Endometrium (tissue), 2 donors: ENCODE measurements around the gene COLEC11.
"Not testable (repeated sequence)": the region's sequence is repeated elsewhere in the genome, so short reads cannot be mapped to it uniquely, and the experiment has no call there.

Experiments used
- FAIRE-seq: peaks from 2 replicates; lab custom pipeline; 2012; peaks lifted over from hg19 to GRCh38; lab: Jason Lieb, UNC
- donor health status: control.
- donor health status: control.

COLEC11 gene

DNA sequence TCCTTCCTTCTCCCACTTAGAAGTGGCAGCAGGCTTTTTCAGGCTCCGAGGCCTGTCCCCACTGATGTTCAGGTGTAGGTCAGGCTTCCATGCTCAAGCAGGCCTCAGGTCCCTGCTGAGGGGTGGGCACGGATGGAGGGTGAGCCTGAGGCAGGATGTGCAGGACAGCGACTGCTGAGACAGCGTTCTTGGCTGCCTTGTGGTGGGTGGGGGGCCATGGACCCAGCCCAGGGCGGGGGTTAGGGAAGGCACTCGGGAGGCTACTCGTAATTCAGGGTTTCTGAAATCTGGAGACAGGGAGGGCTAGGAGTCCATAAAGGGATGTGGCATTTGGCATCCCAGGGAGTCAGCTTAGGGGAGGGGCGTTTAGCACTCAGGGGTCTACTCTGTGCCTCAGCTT, 30.3 kb downstream of the COLEC11 start:
- no peak for FAIRE-seq

- FAIRE-seq, result no peak
These were observed 31.4 kb downstream of the COLEC11 start for GRCh38 chr2:3626118-3626811.

DNA sequence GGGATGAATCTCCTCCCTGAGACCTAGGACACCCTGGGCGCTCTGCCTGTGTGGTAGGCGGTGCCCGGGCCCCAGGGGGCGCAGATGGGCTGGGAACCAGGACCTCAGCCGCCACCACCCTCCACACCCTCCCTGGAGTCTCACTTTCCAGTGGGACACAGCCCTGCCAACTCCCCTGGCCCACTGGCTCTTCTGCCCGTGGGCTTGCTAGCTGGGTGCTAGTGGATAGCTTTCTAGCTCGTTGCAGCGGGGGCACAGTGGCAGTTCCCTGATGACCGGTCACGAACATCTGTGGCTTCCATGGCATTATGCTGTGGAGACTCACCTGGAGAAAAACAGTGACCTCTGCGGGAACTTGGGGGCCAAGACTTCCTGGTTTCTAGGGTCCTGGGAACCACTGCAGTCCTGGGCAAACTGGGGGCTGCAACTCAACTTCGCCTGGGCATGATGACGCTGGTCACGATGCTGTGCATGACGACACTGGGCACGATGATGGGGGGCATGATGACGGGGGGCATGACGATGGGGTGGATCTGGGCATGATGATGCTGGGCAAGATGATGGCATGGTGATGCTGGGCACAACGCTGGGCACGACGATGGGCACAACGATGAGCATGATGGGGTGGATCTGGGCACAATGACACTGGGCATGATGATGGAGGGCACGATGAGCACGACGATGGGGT, 32.0 kb downstream of the COLEC11 start:
- FAIRE-seq, result no peak

GRCh38 chr2:3627500-3628100, 32.7 kb downstream of the COLEC11 start:
- FAIRE-seq, result no peak

DNA sequence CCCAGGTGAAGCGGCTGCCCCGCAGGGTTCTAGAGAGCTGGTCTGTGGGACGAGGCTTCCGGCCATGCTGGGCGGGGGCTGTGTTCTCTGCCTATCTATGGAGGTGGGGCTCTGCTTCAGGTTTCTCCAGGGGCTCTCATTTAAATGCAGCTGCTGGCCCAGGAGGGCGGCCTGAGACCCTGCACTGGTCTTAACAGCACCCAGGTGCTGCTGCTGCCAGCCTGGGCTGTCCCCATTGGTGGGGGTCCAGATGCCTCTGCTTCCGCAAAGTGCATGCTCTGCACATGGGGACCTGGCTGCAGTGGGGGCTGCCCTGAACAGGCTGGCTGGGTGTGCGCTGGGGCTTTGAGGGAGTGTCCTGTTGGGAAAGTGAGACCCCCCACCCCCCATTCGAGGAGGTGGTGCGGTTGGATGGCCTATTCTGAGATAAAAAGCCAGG, 33.3 kb downstream of the COLEC11 start:
- no peak for FAIRE-seq

DNA sequence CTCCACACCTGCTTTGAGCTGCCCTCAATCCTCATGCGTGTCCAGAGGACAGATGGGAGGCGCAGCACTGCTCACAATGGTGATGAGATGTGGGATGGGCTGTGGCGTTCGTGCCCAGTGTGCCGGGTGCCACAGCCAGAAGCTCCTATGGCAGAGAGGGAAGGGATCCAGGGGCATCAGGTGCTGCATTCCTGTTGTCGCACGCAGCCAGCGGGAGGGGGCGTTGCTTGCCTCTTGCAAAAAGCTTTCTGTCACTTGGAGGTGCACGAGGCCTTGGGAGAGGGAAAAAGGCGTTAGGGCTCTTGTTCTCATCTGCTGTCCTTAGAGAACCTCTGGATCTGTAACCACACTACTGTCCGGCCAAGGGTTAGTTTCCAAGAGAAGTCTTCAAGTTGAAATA, 33.9 kb downstream of the COLEC11 start:
- no peak for FAIRE-seq

DNA sequence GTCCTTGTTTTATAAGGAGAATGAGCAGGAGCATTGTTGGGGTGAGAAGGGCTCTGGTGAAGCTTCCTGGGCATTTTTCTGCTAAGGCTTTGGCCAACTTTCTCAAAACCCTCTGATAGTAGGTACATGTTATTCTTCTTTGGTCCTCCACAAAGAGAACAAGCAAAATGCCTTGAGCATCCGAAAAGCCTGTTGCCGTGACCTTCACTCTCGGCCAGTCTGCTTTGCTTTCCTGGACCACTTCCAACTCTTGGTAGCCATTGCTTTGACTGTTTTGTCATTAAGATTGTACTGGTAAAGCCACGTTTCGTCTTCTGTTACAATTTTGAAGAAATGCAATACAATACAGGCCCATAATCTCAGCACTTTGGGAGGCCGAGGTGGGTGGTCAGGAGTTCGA, 35.7 kb downstream of the COLEC11 start:
- no peak for FAIRE-seq

GRCh38 chr2:3631161-3631850, 36.4 kb downstream of the COLEC11 start:
- no peak for FAIRE-seq

DNA sequence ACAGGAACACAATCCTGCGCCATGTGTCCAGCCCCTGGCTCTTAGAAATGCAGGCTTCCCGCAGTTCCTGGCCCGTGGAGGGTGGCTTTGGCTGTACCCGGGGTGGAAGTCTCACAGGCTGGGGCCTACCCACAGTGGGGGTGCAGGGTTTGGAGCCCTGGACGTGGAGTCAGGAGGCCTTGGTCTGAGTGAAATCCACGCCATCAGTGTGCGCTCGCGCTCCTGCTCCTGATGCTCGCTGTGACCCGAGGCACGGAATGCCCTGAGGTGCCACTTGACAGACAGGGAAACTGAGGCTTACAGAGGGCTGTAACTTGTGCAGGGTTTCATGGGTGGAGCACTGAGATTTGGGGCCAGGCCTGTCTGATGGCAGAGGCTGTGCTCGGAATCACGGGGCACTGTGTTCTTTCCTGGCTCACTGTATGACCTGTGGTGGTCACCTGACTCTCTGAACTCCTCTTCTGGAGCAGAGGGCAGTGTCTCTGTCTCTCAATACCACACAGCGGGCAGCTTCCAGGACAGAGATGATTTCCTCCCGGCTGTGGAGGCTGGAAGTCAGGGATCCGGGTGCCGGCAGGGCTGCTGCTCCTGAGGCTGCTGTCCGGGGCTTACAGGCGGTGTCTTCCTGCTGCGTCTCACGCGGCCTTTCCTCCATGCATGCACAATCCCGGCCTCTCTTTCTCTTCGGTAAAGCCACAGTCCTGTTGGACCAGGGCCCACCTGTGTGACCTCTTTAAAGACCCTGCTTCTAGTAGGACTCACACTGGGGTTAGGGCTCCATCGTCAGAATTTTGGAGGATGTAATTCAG, 37.1 kb downstream of the COLEC11 start:
- FAIRE-seq, result no peak

DNA sequence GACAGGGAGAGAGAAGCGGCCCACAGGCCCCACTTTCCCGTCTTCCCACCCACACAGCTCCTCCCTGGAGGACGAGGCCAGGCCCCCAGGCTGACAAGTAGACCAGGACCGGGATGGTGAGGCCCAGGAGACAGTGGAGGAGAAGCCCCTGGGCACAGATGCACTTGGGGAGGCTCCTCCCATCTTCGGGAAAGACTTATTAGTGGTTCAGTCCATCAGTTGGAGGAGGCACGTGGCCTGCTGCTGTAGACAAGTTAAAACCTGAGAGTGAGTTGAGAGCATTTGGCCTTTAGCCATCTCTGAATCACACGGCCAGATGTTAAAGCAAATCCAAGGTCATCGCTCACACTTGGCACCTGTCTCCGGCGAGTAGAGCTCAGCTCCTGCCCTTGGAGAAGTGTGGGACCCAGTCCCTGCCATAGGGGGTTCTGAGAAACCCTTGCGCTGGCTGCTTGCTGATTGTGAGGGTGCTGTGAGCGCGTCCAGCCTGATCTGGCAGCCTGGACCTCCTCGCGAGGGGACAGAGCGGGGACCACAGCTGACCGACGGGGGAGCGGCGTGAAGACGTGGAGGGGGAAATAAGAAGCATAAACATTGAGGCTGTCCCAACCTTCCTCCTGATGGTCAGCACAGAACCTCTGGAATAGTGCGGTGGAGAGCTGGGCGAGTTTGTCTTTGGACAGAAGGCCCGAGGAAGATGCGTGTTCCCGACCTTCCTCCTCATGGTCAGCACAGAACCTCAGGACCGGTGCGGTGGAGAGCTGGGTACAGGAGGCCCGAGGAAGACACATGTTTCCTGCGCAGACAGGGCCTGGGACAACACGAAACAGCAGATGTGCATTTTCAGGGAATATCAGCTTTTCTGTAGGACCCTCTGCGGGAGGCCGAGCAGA, 38.4 kb downstream of the COLEC11 start:
- FAIRE-seq, result no peak

- no peak for FAIRE-seq
These were observed 39.2 kb downstream of the COLEC11 start for GRCh38 chr2:3633982-3634595.

DNA sequence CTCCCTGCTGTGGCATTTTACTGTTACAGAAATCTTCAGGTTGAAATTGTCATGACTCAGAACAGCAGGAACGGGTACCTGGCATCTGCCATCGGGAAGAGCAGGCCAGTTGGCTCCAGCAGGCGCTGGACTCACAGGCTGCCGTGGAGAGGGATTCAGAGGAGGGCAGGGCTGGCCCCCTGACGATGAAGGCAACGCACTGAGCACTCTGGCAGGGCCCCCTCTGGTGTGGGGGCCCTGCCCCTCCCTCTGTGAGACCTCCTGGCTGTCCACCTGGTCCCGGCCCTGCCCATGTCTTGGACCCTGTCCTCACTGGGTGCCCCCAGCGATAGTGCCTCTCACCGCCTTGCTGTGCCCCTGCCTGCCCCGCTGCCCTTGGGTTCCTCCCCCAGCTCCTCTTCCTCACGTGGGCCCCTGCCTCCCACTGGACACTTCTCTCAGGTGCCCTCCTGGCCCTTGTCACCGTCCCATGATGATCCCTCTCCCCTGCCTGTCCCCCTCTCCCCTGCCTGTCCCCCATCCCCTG, 39.7 kb downstream of the COLEC11 start:
- FAIRE-seq, result no peak

- no peak for FAIRE-seq
These were observed 40.5 kb downstream of the COLEC11 start for GRCh38 chr2:3635171-3635974.

DNA sequence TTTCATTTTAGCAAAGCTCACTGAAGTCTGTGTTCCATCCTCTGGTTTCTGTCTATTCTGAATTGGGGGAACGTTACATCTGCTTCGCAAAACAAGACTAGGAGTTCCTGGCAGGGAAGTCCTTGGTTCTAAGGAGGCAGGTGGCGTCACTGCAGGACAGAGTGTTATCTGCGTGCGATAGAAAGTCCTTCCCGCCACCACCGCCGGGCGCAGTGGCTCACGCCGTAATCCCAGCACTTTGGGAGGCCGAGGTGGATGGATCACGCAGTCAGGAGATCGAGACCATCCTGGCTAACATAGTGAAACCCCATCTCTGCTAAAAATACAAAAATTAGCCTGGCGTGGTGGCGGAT, 41.0 kb downstream of the COLEC11 start:
- FAIRE-seq, result not testable (repeated sequence)

DNA sequence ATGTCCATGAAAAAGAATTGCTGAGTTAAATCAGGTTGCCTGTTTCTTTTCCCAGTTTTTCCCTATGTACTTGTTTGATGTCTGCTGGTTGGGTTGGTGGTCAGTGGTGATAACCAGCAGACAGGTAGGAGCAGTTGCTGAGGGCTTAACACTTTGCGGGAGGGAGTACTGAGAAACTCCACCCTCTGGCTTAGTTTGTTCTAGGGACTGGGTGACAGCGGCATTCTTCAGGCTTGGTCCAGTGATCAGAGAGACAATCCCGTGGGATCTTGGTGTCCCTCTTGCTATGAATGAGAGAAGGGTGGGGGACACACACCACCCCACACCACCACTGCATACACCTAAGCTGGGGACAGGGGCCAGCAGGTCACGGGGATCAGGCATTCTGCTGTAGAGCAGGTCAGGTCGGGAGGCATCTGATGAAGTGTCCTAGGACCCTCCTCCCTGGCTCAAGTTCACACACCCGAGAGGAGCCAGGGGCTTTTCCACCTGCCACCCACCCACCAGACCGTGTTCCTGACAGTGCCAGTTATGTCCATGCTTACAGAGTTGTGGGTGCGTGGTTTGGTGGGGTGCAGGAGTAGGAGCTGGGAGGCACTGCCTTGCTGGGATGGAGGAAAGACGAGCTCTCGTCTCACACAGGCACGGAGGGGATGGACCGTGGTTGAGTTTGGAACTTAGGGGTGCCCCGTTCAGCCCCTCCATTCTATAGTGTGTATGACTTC, 41.8 kb downstream of the COLEC11 start:
- no peak for FAIRE-seq

DNA sequence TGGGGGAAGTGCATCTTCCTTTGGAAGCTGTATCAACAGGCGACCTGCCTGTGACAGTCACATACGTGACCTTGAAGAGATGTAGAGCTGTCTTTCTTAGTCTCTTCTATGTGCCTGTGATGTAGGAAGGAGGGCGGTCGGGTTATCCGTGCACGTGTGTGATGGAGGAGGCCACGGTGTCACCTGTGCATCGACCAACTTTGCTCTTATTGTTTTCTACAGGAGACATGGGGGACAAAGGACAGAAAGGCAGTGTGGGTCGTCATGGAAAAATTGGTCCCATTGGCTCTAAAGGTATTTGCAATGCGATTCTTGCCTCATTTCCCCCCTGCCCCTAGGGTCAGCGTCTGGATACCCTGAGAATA, 42.4 kb downstream of the COLEC11 start:
- FAIRE-seq, result no peak

- FAIRE-seq, result no peak
These were observed 43.0 kb downstream of the COLEC11 start for GRCh38 chr2:3637692-3638455.

GRCh38 chr2:3638456-3638810, 43.5 kb downstream of the COLEC11 start:
- FAIRE-seq, result no peak
